Measurements from ENCODE around the gene RAD52. TPM values are rescaled to one million over a fixed set of nuclear protein-coding genes. Genes with fewer than 3 reads are reported as not detected.

RAD52 gene
- total and polyA plus RNA-seq, 5 donors from 2014 or later, result 2.6 to 13.8 (median 2.9) TPM

GRCh38 chr12:863285-863684, 86.2 kb downstream of the RAD52 start:
- Histone ChIP-seq H3K4me1 (ENCODE audit: control insufficient read depth, insufficient read depth, low read length, poor library complexity, severe bottlenecking) (no peaks in the 10 kb centered on the region), H3K4me3 (ENCODE audit: low read depth, low read length) (no peak overlapping the region), H3K27me3 (ENCODE audit: control insufficient read depth, insufficient read depth, low read length) (no peaks in the 10 kb centered on the region), H3K9me3 (ENCODE audit: control insufficient read depth in 2 of 2, low read length in 2 of 2) (no peaks in the 10 kb centered on the region), H3K27ac (ENCODE audit: insufficient read depth, low read length, poor library complexity, severe bottlenecking) (no peak overlapping the region), H3K36me3 (ENCODE audit: control insufficient read depth, insufficient read depth, low read length) (peaks cover 89% of the 10 kb centered on the region)
- H3K36me3 Mint-ChIP-seq, result peaks cover 48% of the 10 kb centered on the region
- ATAC-seq (ENCODE audit: low read depth in 2 of 2), result no peak
- H3K4me1 Mint-ChIP-seq, result peaks cover 6 to 17% (median 10%) of the 10 kb centered on the region in 4 donors
- no peaks in the 10 kb centered on the region for H3K9me3 Mint-ChIP-seq
- DNase-seq, result no peak
- H3K4me3 Mint-ChIP-seq, result no peak overlapping the region
- no peak overlapping the region for H3K27ac Mint-ChIP-seq
- no peaks in the 10 kb centered on the region for H3K27me3 Mint-ChIP-seq

GRCh38 chr12:862303-862911, 87.1 kb downstream of the RAD52 start:
- no peak overlapping the region for H3K4me3 Mint-ChIP-seq
- Histone ChIP-seq H3K9me3 (ENCODE audit: control insufficient read depth in 2 of 2, low read length in 2 of 2) (no peaks in the 10 kb centered on the region), H3K27ac (ENCODE audit: insufficient read depth, low read length, poor library complexity, severe bottlenecking) (no peak overlapping the region), H3K4me1 (ENCODE audit: control insufficient read depth, insufficient read depth, low read length, poor library complexity, severe bottlenecking) (no peaks in the 10 kb centered on the region), H3K36me3 (ENCODE audit: control insufficient read depth, insufficient read depth, low read length) (peaks cover 89% of the 10 kb centered on the region), H3K4me3 (ENCODE audit: low read depth, low read length) (no peak overlapping the region), H3K27me3 (ENCODE audit: control insufficient read depth, insufficient read depth, low read length) (no peaks in the 10 kb centered on the region)
- H3K27me3 Mint-ChIP-seq, result no peaks in the 10 kb centered on the region
- no peaks in the 10 kb centered on the region for H3K9me3 Mint-ChIP-seq
- H3K36me3 Mint-ChIP-seq, result peaks cover 47% of the 10 kb centered on the region
- ATAC-seq (ENCODE audit: low read depth in 2 of 2) (no peak), DNase-seq (no peak)
- H3K4me1 Mint-ChIP-seq, result peaks cover 7 to 17% (median 12%) of the 10 kb centered on the region in 4 donors
- peak overlapping the region in 2 of 3 donors; percentile 37 to 50 for H3K27ac Mint-ChIP-seq

Other genes starting within 250 kb of the RAD52 start
- 360 TPM for gene WNK1, start 197.1 kb downstream of the RAD52 start, total RNA-seq
- 10 to 100 TPM; 22.1 to 34.6 (median 28.1) TPM for gene WNK1, start 197.1 kb downstream of the RAD52 start, polyA plus RNA-seq
- 46.5 TPM for gene ERC1, start 41.5 kb upstream of the RAD52 start, total RNA-seq
- gene ERC1, start 41.5 kb upstream of the RAD52 start, polyA plus RNA-seq, result 1 to 10 TPM; 5.7 to 7.7 (median 7.1) TPM